OCI-LY7 (cell line): ENCODE results near the gene CAMKV. TPM values are rescaled to one million over a fixed set of nuclear protein-coding genes. Genes with fewer than 3 reads are reported as not detected.

Experiments
- BruUV-seq: library from RNA; stranded (reverse); fragments of 400-500 nt; replicated peaks from 2 replicates; lab custom pipeline; 2021; lab: Mats Ljungman, UMichigan
- CTCF ChIA-PET: fragments of 300-600 bp; sonication (Branson Sonifier 250); formaldehyde crosslinking; loops from one replicate; lab custom pipeline; 2022; ENCODE audit warnings: antibody characterized with exemption; ENCODE audit not compliant: unreplicated experiment; lab: Charles Lee
- POLR2A ChIA-PET: fragments of 300-600 bp; sonication (Branson Sonifier 250); formaldehyde crosslinking; loops from one replicate; lab custom pipeline; 2022; ENCODE audit warnings: antibody characterized with exemption; lab: Charles Lee
- DNase-seq: peaks from one replicate; pipeline ENCODE4 v3.0.0-alpha.2; 2015; ENCODE audit warnings: low spot score
- H2AFZ ChIP-seq: fragments of 200-600 bp; sonication (generic), shearing (Covaris generic); 2 replicates; pipeline ENCODE4 v1.6.1; 2014; ENCODE audit warnings: mild to moderate bottlenecking, antibody characterized with exemption, low read length, moderate library complexity
- H3K27ac ChIP-seq: fragments of 200-600 bp; sonication (generic); 2 replicates; pipeline ENCODE4 v1.5.1; 2014; ENCODE audit warnings: mixed run types, low read depth, mild to moderate bottlenecking, moderate library complexity, low read length, inconsistent platforms; ENCODE audit not compliant: poor library complexity, severe bottlenecking
- H3K36me3 ChIP-seq: fragments of 200-600 bp; sonication (generic); 2 replicates; pipeline ENCODE4 v1.6.1; 2014; ENCODE audit warnings: mild to moderate bottlenecking, antibody characterized with exemption, low read length, moderate library complexity, mixed read lengths; ENCODE audit not compliant: insufficient read depth
- H3K4me1 ChIP-seq: fragments of 200-600 bp; sonication (generic); 2 replicates; pipeline ENCODE4 v1.5.1; 2014; ENCODE audit warnings: mild to moderate bottlenecking, low read length; ENCODE audit not compliant: insufficient read depth, poor library complexity, severe bottlenecking
- H3K4me2 ChIP-seq: fragments of 200-600 bp; sonication (generic); 2 replicates; pipeline ENCODE4 v1.6.1; 2014; ENCODE audit warnings: mild to moderate bottlenecking, low read length
- H3K4me3 ChIP-seq: fragments of 200-600 bp; sonication (generic); 2 replicates; pipeline ENCODE4 v1.5.1; 2014; ENCODE audit warnings: mild to moderate bottlenecking, low read depth, low read length; ENCODE audit not compliant: poor library complexity, severe bottlenecking
- H3K79me2 ChIP-seq: fragments of 200-600 bp; sonication (generic); 2 replicates; pipeline ENCODE4 v1.6.1; 2016; ENCODE audit warnings: low read depth, mild to moderate bottlenecking, low read length, moderate library complexity, mixed read lengths; ENCODE audit not compliant: insufficient read depth
- H3K9me2 ChIP-seq: fragments of 200-600 bp; sonication (generic); 2 replicates; pipeline ENCODE4 v1.6.1; 2016; ENCODE audit warnings: mild to moderate bottlenecking, low read length, mixed read lengths; ENCODE audit not compliant: insufficient read depth
- H3K9me3 ChIP-seq: fragments of 200-600 bp; sonication (generic); 2 replicates; pipeline ENCODE4 v1.6.1; 2014; ENCODE audit warnings: mild to moderate bottlenecking, mixed run types, low read length, mixed read lengths
- H4K20me1 ChIP-seq: fragments of 200-600 bp; sonication (generic); 2 replicates; pipeline ENCODE4 v1.6.1; 2014; ENCODE audit warnings: mild to moderate bottlenecking, antibody characterized with exemption, low read length, moderate library complexity, mixed read lengths; ENCODE audit not compliant: insufficient read depth
- CTCF ChIP-seq: fragments of 200-600 bp; sonication (generic); conservative IDR thresholded peaks from 2 replicates; pipeline ENCODE4 v1.5.1; 2014; ENCODE audit warnings: mild to moderate bottlenecking, antibody characterized with exemption, low read length, moderate library complexity, mixed read lengths
- EZH2phosphoT487 ChIP-seq: fragments of 200-600 bp; sonication (generic); IDR thresholded peaks from 2 replicates; pipeline ENCODE4 v1.6.1; 2018; ENCODE audit warnings: low read depth, borderline replicate concordance, mild to moderate bottlenecking, mixed run types, antibody characterized with exemption, low read length, moderate library complexity, mixed read lengths
- intact Hi-C: fragments of 100-400 bp; cut with micrococcal nuclease; formaldehyde crosslinking; loops from one replicate; pipeline ENCODE4 v1.10.0; 2022; ENCODE audit not compliant: unreplicated experiment
- total RNA-seq, 2 experiments: library from RNA; depleted of rRNA in 1 of 2; stranded (reverse); fragments of >200 nt in 1 of 2; shearing (Covaris generic) in 1 of 2; gene quantifications; 2 replicates each; pipeline ENCODE4 v1.2.3, GENCODE V29; 2014 to 2022

Gene CAMKV
- total RNA-seq, 2 experiments from 2014 or later, result 0.63 TPM; not detected in 1

DNA sequence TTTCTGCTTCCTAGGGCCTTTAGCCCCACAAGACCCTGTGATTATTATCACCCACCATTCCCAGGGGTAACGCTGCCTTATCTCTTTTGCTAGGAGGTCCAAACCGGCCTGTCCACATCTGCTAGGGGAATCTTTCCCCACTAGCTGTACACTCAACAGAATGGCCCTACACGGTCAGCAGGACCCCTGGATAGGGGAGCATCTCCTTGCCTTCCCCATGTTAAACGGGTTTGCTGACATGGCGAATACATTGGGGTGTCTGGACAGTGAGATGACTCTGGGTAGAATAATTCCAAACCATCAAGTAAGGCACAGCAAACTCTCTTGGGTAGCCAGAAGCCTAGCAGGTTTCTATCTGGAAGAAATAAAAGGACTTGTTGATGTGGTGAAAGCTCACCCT is 14.0 kb downstream of the CAMKV start:
- Histone ChIP-seq H3K4me1 (peaks cover 25% of the 10 kb centered on the region), H3K4me3 (peak overlapping the region; percentile 89), H3K9me3 (no peaks in the 10 kb centered on the region), H3K9me2 (no peaks in the 10 kb centered on the region), H3K27ac (peak overlapping the region; percentile 38), H4K20me1 (no peaks in the 10 kb centered on the region), H3K36me3 (peaks cover 6% of the 10 kb centered on the region), H3K4me2 (peak overlapping the region; percentile 98), H3K79me2 (peaks cover 31% of the 10 kb centered on the region), H2AFZ (no peak overlapping the region)
- CTCF ChIA-PET, result interaction anchor here (1.1 kb wide), 1 partner anchor 52 kb away, joined by 3 read pairs; the partner anchor contains the start of gene INKA1
- BruUV-seq, result no TSS peak
- DNase-seq, result no peak
- TF ChIP-seq EZH2phosphoT487 (no peak), CTCF (no peak)
- intact Hi-C loops, result loop anchor here (5.0 kb wide), 1 partner anchor 47 kb away; the partner anchor contains the start of gene MST1R
- POLR2A ChIA-PET, result interaction anchor here (0.8 to 1.3 kb wide), 3 partner anchors 11 to 51 kb away, joined by 3 to 4 read pairs (median 3); no protein-coding TSS in a partner anchor

DNA sequence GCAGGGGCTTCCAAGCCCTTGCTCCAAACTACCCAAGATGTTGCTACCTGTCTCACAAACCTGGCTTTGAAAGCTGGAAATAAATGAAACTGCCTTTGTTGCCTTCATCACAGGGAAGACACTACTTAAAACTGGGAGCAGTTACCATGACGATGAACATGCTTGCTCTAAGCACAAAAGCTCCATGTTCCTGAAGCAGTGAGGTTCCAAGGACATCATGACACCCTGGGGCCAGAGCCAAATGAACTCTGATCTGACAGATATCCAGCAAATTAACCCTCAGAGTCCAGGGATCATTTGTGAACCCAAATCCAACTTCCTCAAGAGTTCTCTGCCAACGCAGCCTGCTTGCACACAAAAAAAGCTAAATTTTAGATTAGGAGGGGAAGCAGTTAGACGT is 24.0 kb downstream of the CAMKV start:
- H3K9me3 ChIP-seq, result no peaks in the 10 kb centered on the region
- peaks cover 3% of the 10 kb centered on the region for H3K4me1 ChIP-seq
- no peak overlapping the region for H3K27ac ChIP-seq
- H2AFZ ChIP-seq, result no peak overlapping the region
- ChIA-PET CTCF (interaction anchor here (1.1 kb wide), 1 partner anchor 42 kb away, joined by 3 read pairs; no protein-coding TSS in a partner anchor), POLR2A (interaction anchor here (1.5 kb wide), 1 partner anchor 10 kb away, joined by 3 read pairs; no protein-coding TSS in a partner anchor)
- H3K4me2 ChIP-seq, result no peak overlapping the region
- H3K36me3 ChIP-seq, result peaks cover 75% of the 10 kb centered on the region
- H3K79me2 ChIP-seq, result peaks cover 4% of the 10 kb centered on the region; the same call in 1 of the 2 replicates
- no peak for TF ChIP-seq EZH2phosphoT487
- no peak for TF ChIP-seq CTCF
- no peak overlapping the region for H3K4me3 ChIP-seq
- no peaks in the 10 kb centered on the region for H4K20me1 ChIP-seq
- intact Hi-C loops, result no loop called here
- TSS peak; percentile 11 for BruUV-seq
- no peaks in the 10 kb centered on the region for H3K9me2 ChIP-seq
- DNase-seq, result no peak
